Measurements from ENCODE around the gene REEP5. TPM values are rescaled to one million over a fixed set of nuclear protein-coding genes. Genes with fewer than 3 reads are reported as not detected.
"Not testable (repeated sequence)": the region's sequence is repeated elsewhere in the genome, so short reads cannot be mapped to it uniquely, and the experiment has no call there.

The REEP5 gene
- total RNA-seq, 4 donors from 2014 or later: 25.5 to 60.8 (median 36.1) TPM

GRCh38 chr5:112914584-112914983, 7.4 kb downstream of the REEP5 start:
- H3K4me1 ChIP-seq: peaks cover 11 to 64% (median 24%) of the 10 kb centered on the region in 3 donors
- H3K36me3 ChIP-seq: peaks cover 0 to 75% (median 3%) of the 10 kb centered on the region in 3 donors
- DNase-seq: no peak
- 92 to 93% methylated on average over 4 of the region's 4 CpGs for WGBS, 2 donors
- intact Hi-C loops (cut with DNase I): no loop called here
- no peak overlapping the region for H3K27ac ChIP-seq
- no peak for TF ChIP-seq CTCF (IDR thresholded peaks at IDR 0.05)
- TF ChIP-seq POLR2A (IDR thresholded peaks at IDR 0.05): no peak
- H3K27me3 ChIP-seq: no peaks in the 10 kb centered on the region
- no peaks in the 10 kb centered on the region for H3K9me3 ChIP-seq
- H3K4me3 ChIP-seq: no peak overlapping the region

- intact Hi-C loops (cut with DNase I): no loop called here
- 87 to 100% methylated on average over 1 of the region's 1 CpG for WGBS, 2 donors
- H3K36me3 ChIP-seq: peaks cover 0 to 69% (median 3%) of the 10 kb centered on the region in 3 donors
Measured at GRCh38 chr5:112910529-112910928, 11.5 kb downstream of the REEP5 start.

GRCh38 chr5:112908854-112909253, 13.2 kb downstream of the REEP5 start:
- peaks cover 0 to 56% (median under 1%) of the 10 kb centered on the region in 3 donors for H3K36me3 ChIP-seq
- H3K27me3 ChIP-seq: no peaks in the 10 kb centered on the region
- H3K4me1 ChIP-seq: peaks cover 0 to 11% (median 4%) of the 10 kb centered on the region in 3 donors
- intact Hi-C loops (cut with DNase I): no loop called here
- no peak overlapping the region for H3K27ac ChIP-seq
- no peaks in the 10 kb centered on the region for H3K9me3 ChIP-seq
- TF ChIP-seq CTCF (IDR thresholded peaks at IDR 0.05) (no peak), POLR2A (IDR thresholded peaks at IDR 0.05) (no peak)
- DNase-seq: no peak
- H3K4me3 ChIP-seq: no peak overlapping the region

More at GRCh38 chr5:112910529-112910928, 11.5 kb downstream of the REEP5 start:
- H3K27me3 ChIP-seq: no peaks in the 10 kb centered on the region
- DNase-seq: no peak
- no peak overlapping the region for H3K27ac ChIP-seq
- TF ChIP-seq POLR2A (IDR thresholded peaks at IDR 0.05) (no peak), CTCF (IDR thresholded peaks at IDR 0.05) (no peak)
- peaks cover 0 to 24% (median 4%) of the 10 kb centered on the region in 3 donors for H3K4me1 ChIP-seq
- no peak overlapping the region for H3K4me3 ChIP-seq
- H3K9me3 ChIP-seq: no peaks in the 10 kb centered on the region

GRCh38 chr5:112907166-112907631, 14.8 kb downstream of the REEP5 start:
- no peaks in the 10 kb centered on the region for H3K9me3 ChIP-seq
- no peak for TF ChIP-seq POLR2A (IDR thresholded peaks at IDR 0.05)
- TF ChIP-seq CTCF (IDR thresholded peaks at IDR 0.05): no peak
- no peak overlapping the region for H3K27ac ChIP-seq
- H3K27me3 ChIP-seq: no peaks in the 10 kb centered on the region
- H3K4me1 ChIP-seq: peaks cover 0 to 6% (median 0%) of the 10 kb centered on the region in 3 donors
- intact Hi-C loops (cut with DNase I): no loop called here
- no peak for DNase-seq
- H3K36me3 ChIP-seq: peaks cover 0 to 59% (median 0%) of the 10 kb centered on the region in 3 donors
- no peak overlapping the region for H3K4me3 ChIP-seq
- WGBS, 2 donors: 72 to 84% methylated on average over 4 of the region's 4 CpGs

DNA sequence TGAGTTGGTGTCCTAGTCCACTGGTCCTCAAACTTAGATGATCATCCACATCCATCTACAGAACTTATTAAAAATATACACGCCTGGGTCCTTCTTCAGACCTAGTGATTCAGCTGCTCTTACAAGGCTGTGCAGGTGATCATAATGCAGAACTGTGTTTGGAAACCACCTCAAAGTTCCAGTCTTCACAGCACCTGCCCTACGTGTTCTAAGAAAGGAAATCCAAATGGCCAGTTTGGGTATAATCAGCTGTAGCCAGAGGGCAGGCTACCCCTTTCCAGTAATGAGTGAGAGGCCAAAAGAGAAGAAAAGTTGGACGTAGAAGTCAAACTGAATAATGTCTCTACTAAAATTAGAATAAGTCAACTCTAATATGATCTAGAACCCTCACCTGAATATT, 15.4 kb downstream of the REEP5 start:
- H3K4me3 ChIP-seq: no peak overlapping the region
- H3K36me3 ChIP-seq: peaks cover 0 to 65% (median 0%) of the 10 kb centered on the region in 3 donors
- no peaks in the 10 kb centered on the region for H3K4me1 ChIP-seq
- no peak overlapping the region for H3K27ac ChIP-seq
- intact Hi-C loops (cut with DNase I): no loop called here
- DNase-seq: no peak
- 86 to 92% methylated on average over 3 of the region's 3 CpGs for WGBS, 2 donors
- no peaks in the 10 kb centered on the region for H3K27me3 ChIP-seq
- no peaks in the 10 kb centered on the region for H3K9me3 ChIP-seq
- TF ChIP-seq CTCF (IDR thresholded peaks at IDR 0.05) (no peak), POLR2A (IDR thresholded peaks at IDR 0.05) (no peak)

DNA sequence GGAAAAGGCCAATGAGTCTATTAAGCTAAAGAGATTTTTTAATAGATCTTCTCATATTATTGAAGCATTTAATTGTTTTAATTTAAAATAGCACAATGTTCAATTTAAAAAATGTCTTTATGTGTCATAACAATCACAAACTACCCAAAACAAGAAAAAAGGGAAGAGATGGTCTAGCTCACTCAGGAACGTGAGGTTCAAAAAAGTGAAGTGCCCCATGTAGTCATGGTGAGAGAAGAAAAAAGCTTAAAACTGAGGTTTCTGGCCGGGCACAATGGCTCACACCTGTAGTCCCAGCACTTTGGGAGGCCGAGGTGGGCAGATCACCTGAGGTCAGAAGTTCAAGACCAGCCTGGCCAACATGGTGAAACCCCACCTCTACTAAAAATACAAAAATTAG, 17.0 kb downstream of the REEP5 start:
- H3K27me3 ChIP-seq; H3K9me3 ChIP-seq; H3K27ac ChIP-seq; H3K4me3 ChIP-seq; DNase-seq; H3K4me1 ChIP-seq; intact Hi-C loops (cut with DNase I): not testable (repeated sequence)
- peaks cover 0 to 68% (median 8%) of the 10 kb centered on the region in 3 donors for H3K36me3 ChIP-seq
- 81 to 85% methylated on average over 3 of the region's 3 CpGs for whole genome bisulfite sequencing, 2 donors

All from esophagus squamous epithelium (tissue), 5 donors.